B cell (primary cell): ENCODE measurements around the gene MRS2.
"Not testable (repeated sequence)": the region's sequence is repeated elsewhere in the genome, so short reads cannot be mapped to it uniquely, and the experiment has no call there.

Source experiments
- CTCF ChIP-seq: fragments of 200-600 bp; IDR thresholded peaks from one replicate; pipeline ENCODE4 v1.8.0; 2022; ENCODE audit warnings: antibody characterized with exemption, mild to moderate bottlenecking
- EZH2 ChIP-seq: IDR thresholded peaks from 2 replicates; pipeline ENCODE4 v1.6.1; 2012; ENCODE audit warnings: borderline replicate concordance, low read depth, mild to moderate bottlenecking, moderate library complexity, low read length; ENCODE audit not compliant: insufficient read depth, poor library complexity, severe bottlenecking

GRCh38 chr6:24362363-24362762, 40.4 kb upstream of the MRS2 start:
- not testable (repeated sequence) for TF ChIP-seq CTCF, EZH2
